Ovary (tissue), 3 donors: ENCODE data around the gene ACO2.

Source experiments
- POLR2A ChIP-seq: fragments of 450-650 bp; IDR thresholded peaks from one replicate; pipeline ENCODE4 v1.6.1; 2017; ENCODE audit warnings: antibody characterized with exemption, mild to moderate bottlenecking, moderate library complexity
- TF ChIP-seq, protein P1 (sequence below), 3 donors: fragments of 450-650 bp in 2 of 3; fragments of 200-600 bp in 1 of 3; IDR thresholded peaks; one replicate each; pipeline versions ENCODE4 v1.5.1 to v1.8.0; 2016 to 2022; ENCODE audit warnings: antibody characterized with exemption in 3 of 3, mild to moderate bottlenecking in 1 of 3
- donor health status: DM: no; HTN: no; CAD: no.

DNA sequence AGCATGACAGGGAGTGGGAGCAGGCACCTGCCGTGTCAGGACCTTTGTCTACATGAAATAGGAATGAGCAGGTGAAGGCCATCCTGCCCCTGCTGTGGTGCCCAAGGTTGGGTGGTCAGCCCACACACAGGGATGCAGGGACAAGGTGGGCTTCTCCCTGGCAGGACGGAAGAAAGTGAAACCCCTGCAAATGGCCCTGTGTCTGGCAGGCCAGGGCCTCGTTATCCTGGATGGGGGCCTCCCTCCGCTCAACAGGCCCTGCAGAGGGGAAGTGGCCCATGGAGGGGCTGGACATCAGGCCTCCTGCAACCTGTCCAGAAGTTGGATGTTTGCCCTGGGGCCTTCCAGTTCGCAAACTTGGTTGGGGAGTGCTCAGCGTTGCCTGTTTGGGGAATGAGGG, 37.3 kb upstream of the ACO2 start:
- TF ChIP-seq, protein P1, sequence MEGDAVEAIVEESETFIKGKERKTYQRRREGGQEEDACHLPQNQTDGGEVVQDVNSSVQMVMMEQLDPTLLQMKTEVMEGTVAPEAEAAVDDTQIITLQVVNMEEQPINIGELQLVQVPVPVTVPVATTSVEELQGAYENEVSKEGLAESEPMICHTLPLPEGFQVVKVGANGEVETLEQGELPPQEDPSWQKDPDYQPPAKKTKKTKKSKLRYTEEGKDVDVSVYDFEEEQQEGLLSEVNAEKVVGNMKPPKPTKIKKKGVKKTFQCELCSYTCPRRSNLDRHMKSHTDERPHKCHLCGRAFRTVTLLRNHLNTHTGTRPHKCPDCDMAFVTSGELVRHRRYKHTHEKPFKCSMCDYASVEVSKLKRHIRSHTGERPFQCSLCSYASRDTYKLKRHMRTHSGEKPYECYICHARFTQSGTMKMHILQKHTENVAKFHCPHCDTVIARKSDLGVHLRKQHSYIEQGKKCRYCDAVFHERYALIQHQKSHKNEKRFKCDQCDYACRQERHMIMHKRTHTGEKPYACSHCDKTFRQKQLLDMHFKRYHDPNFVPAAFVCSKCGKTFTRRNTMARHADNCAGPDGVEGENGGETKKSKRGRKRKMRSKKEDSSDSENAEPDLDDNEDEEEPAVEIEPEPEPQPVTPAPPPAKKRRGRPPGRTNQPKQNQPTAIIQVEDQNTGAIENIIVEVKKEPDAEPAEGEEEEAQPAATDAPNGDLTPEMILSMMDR (IDR thresholded peaks at IDR 0.05), result no peak
- TF ChIP-seq POLR2A, result no peak
